ENCODE results near the gene ZNF580. TPM values are rescaled to one million over a fixed set of nuclear protein-coding genes. Genes with fewer than 3 reads are reported as not detected.

The ZNF580 gene
- total RNA-seq, 1 donor from 2014 or later = 11.8 TPM

DNA sequence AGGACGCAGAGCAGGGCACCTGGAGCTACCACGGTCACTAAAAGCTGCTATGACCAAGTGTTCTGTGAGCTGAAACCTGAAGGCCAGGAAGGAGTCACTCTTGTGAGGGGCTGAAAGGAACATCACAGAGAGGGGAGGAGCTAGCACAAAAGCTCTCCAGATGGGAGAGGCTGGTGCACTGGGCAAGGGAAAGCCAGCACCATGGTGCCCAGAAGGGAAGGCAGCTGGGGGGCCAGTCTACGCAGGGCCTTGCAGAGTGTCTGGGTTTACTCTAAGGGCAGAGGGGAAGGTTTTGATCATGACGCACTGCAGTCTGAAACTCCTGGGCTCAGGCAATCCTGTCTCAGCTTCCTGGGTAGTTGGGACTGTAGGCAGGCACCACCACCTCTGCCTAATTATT, 4.1 kb upstream of the ZNF580 start:
- intact Hi-C loops (cut with micrococcal nuclease) = no loop called here
- Histone ChIP-seq H3K27ac (replicated peaks) (no peak overlapping the region), H3K27me3 (ENCODE audit: low read depth) (no peaks in the 10 kb centered on the region), H3K4me1 (peaks cover 78% of the 10 kb centered on the region), H3K4me3 (peak overlapping the region; percentile 96), H3K9me3 (replicated peaks) (no peaks in the 10 kb centered on the region), H3K36me3 (no peaks in the 10 kb centered on the region)
- TF ChIP-seq, protein P1, sequence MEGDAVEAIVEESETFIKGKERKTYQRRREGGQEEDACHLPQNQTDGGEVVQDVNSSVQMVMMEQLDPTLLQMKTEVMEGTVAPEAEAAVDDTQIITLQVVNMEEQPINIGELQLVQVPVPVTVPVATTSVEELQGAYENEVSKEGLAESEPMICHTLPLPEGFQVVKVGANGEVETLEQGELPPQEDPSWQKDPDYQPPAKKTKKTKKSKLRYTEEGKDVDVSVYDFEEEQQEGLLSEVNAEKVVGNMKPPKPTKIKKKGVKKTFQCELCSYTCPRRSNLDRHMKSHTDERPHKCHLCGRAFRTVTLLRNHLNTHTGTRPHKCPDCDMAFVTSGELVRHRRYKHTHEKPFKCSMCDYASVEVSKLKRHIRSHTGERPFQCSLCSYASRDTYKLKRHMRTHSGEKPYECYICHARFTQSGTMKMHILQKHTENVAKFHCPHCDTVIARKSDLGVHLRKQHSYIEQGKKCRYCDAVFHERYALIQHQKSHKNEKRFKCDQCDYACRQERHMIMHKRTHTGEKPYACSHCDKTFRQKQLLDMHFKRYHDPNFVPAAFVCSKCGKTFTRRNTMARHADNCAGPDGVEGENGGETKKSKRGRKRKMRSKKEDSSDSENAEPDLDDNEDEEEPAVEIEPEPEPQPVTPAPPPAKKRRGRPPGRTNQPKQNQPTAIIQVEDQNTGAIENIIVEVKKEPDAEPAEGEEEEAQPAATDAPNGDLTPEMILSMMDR (IDR thresholded peaks at IDR 0.05; ENCODE audit: borderline replicate concordance) = no peak
- no peak for DNase-seq

DNA sequence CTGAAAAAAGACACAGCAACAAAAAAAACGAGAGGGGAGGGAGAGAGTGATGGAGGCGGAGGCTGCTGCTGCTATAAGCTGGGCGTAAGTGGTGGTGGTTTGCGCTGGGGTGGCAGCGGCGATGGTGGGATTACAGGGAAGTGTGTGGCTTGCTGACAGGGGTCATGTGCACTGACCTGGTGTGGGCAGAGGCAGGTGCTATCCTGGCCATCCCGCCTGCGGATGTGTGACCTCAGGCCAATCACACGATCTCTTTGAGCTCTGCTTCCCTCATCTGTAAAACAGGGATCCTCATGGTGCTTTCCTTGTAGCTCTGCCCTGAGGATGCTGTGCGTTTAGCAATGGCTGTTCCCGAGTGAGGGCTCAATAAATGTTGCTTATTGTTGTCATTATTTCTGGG, 3.3 kb upstream of the ZNF580 start:
- Histone ChIP-seq H3K4me3 (no peak overlapping the region), H3K9me3 (replicated peaks) (no peaks in the 10 kb centered on the region), H3K27me3 (ENCODE audit: low read depth) (no peaks in the 10 kb centered on the region), H3K27ac (replicated peaks) (no peak overlapping the region), H3K36me3 (no peaks in the 10 kb centered on the region), H3K4me1 (peaks cover 85% of the 10 kb centered on the region)
- intact Hi-C loops (cut with micrococcal nuclease) = no loop called here
- TF ChIP-seq, protein P1 (IDR thresholded peaks at IDR 0.05; ENCODE audit: borderline replicate concordance) = no peak
- no peak for DNase-seq

DNA sequence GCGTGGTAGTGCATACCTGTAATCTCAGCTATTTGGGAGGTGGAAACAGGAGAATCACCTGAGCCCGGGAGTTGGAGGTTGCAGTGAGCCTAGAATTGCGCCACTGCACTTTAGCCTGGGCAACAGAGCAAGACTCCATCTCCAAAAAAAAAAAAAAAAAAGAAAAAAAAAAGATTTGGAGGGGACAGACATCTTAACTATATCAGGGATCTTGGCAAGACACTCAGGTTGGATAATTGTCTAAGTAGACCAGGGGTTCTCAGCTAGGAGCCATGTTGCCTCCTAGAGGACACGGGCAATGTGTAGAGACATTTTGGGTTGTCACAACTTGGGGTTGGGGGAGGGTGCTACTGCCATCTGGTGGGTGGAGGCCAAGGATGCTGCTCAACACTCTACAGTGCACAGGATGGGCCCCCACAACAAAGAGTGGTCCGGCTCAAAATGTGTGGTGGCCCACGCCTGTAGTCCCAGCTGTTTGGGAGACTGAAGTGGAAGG, 1.9 kb upstream of the ZNF580 start:
- Histone ChIP-seq H3K9me3 (replicated peaks) (no peaks in the 10 kb centered on the region), H3K27me3 (ENCODE audit: low read depth) (no peaks in the 10 kb centered on the region), H3K4me1 (peaks cover 96% of the 10 kb centered on the region), H3K4me3 (no peak overlapping the region), H3K27ac (replicated peaks) (no peak overlapping the region), H3K36me3 (no peaks in the 10 kb centered on the region)
- TF ChIP-seq, protein P1 (IDR thresholded peaks at IDR 0.05; ENCODE audit: borderline replicate concordance) = peak; percentile 50
- DNase-seq = no peak
- intact Hi-C loops (cut with micrococcal nuclease) = no loop called here

DNA sequence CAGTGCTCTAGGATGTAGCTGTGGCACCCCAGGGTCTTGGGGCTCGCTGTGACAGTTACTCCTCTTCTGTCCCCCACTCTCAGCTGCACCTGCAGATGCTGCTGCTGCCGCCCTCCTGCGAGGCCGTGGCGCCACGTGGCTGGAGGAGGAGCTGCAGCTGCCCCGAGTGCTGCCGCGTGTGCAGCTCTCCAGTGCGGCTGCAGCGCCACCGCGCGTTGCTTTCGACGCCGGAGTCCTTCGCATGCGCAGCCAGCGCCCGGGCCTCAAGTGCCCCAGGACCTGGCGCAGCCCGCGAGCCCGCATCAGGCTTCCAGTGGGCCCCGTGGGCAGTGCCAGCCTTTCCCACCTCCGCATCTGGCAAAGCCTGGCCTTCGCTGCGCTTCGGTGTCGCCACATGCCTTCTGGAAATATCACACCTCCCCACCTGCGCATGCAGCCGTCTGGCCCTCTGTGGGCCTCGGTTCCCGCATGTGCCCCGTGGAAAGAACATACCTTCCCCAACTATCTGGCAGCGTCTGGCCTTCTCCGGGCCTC, 692 bp upstream of the ZNF580 start:
- TF ChIP-seq, protein P1 (IDR thresholded peaks at IDR 0.05; ENCODE audit: borderline replicate concordance) = peak; percentile 50
- intact Hi-C loops (cut with micrococcal nuclease) = no loop called here
- H3K9me3 ChIP-seq (replicated peaks) = no peaks in the 10 kb centered on the region
- H3K27ac ChIP-seq (replicated peaks) = peak overlapping the region; percentile 95
- H3K4me3 ChIP-seq = peak overlapping the region; percentile 93
- no peaks in the 10 kb centered on the region for H3K27me3 ChIP-seq (ENCODE audit: low read depth)
- DNase-seq = peak; percentile 65
- H3K36me3 ChIP-seq = peaks cover 6% of the 10 kb centered on the region
- peaks cover 97% of the 10 kb centered on the region for H3K4me1 ChIP-seq

DNA sequence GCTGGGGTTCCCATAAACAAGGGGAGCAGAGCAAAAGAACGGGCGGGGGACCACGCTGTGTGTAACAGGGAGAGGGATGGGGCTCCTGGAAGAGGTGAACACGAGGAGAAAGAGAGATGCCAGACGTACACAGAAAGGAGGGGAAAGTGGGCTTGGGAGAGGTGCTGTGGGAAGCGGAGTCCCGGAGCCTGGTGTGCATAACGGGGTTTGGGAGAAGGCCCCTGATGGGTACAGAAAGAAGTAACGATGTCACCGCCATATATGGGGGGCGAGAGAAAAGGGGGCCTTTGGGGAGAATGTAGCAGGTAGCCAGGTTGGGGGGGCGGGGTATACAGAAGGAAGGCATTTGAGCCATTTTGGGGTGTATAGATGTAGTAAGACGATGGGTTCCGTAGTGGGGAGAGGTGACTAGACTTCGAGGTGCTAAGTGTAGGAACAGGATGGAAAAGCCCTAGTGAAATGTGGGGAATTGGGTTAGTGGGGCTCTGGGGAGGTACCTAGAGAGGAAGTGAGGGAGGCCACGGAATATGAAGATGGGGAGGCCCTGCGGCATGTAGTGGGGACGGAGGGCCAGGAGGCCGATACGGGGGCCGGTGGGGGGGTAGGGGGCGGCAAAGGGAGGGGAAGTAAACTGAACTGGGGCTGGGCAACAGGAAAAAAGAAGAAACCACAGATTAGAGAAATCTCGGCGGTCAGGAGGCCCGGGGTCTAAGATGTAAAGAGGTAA, 787 bp downstream of the ZNF580 start:
- no peak for DNase-seq
- intact Hi-C loops (cut with micrococcal nuclease) = no loop called here
- H3K9me3 ChIP-seq (replicated peaks) = no peaks in the 10 kb centered on the region
- H3K4me1 ChIP-seq = peaks cover 83% of the 10 kb centered on the region
- H3K36me3 ChIP-seq = peaks cover 10% of the 10 kb centered on the region
- H3K27ac ChIP-seq (replicated peaks) = peak overlapping the region; percentile 95
- TF ChIP-seq, protein P1 (IDR thresholded peaks at IDR 0.05; ENCODE audit: borderline replicate concordance) = no peak
- no peaks in the 10 kb centered on the region for H3K27me3 ChIP-seq (ENCODE audit: low read depth)
- peak overlapping the region; percentile 93 for H3K4me3 ChIP-seq

All from left ventricle myocardium inferior (tissue), 1 donor.